ENCODE data around the gene RGL4.
A peak's percentile ranks its signal among the peaks of the same experiment; 100 is the strongest.

Gene RGL4

GRCh38 chr22:23696326-23696851 is 5.6 kb downstream of the RGL4 start:
- H3K4me3 ChIP-seq (ENCODE audit: low read depth, low read length) = no peak overlapping the region
- TF ChIP-seq CTCF (conservative IDR thresholded peaks at IDR 0.05; ENCODE audit: low read depth, low read length) = no peak
- DNase-seq (ENCODE audit: low read depth) = peak; percentile 83

GRCh38 chr22:23697031-23697970 is 6.5 kb downstream of the RGL4 start:
- no peak overlapping the region for H3K4me3 ChIP-seq (ENCODE audit: low read depth, low read length)
- TF ChIP-seq CTCF (conservative IDR thresholded peaks at IDR 0.05; ENCODE audit: low read depth, low read length) = no peak
- DNase-seq (ENCODE audit: low read depth) = no peak

GRCh38 chr22:23698094-23698493 is 7.3 kb downstream of the RGL4 start:
- no peak overlapping the region for H3K4me3 ChIP-seq (ENCODE audit: low read depth, low read length)
- no peak for DNase-seq (ENCODE audit: low read depth)
- no peak for TF ChIP-seq CTCF (conservative IDR thresholded peaks at IDR 0.05; ENCODE audit: low read depth, low read length)

- H3K4me3 ChIP-seq (ENCODE audit: low read depth, low read length) = no peak overlapping the region
- DNase-seq (ENCODE audit: low read depth) = no peak
- TF ChIP-seq CTCF (conservative IDR thresholded peaks at IDR 0.05; ENCODE audit: low read depth, low read length) = no peak
These were observed 7.9 kb downstream of the RGL4 start for GRCh38 chr22:23698673-23699235.

GRCh38 chr22:23700706-23701105 is 9.9 kb downstream of the RGL4 start:
- H3K4me3 ChIP-seq (ENCODE audit: low read depth, low read length) = no peak overlapping the region
- TF ChIP-seq CTCF (conservative IDR thresholded peaks at IDR 0.05; ENCODE audit: low read depth, low read length) = no peak
- DNase-seq (ENCODE audit: low read depth) = peak; percentile 91

- no peak for DNase-seq (ENCODE audit: low read depth)
- no peak for TF ChIP-seq CTCF (conservative IDR thresholded peaks at IDR 0.05; ENCODE audit: low read depth, low read length)
- H3K4me3 ChIP-seq (ENCODE audit: low read depth, low read length) = no peak overlapping the region
These were observed 13.2 kb downstream of the RGL4 start for GRCh38 chr22:23704062-23704461.
